GM21717 (cell line): ENCODE data around the gene COL20A1.
"Not testable (repeated sequence)": the region's sequence is repeated elsewhere in the genome, so short reads cannot be mapped to it uniquely, and the experiment has no call there.

ENCODE experiments used
- ATAC-seq: cut with Tn5 transposase; IDR thresholded peaks from one replicate; pipeline ENCODE4 v1.9.1; 2021; ENCODE audit warnings: mild to moderate bottlenecking, moderate library complexity; ENCODE audit not compliant: unreplicated experiment

The COL20A1 gene

DNA sequence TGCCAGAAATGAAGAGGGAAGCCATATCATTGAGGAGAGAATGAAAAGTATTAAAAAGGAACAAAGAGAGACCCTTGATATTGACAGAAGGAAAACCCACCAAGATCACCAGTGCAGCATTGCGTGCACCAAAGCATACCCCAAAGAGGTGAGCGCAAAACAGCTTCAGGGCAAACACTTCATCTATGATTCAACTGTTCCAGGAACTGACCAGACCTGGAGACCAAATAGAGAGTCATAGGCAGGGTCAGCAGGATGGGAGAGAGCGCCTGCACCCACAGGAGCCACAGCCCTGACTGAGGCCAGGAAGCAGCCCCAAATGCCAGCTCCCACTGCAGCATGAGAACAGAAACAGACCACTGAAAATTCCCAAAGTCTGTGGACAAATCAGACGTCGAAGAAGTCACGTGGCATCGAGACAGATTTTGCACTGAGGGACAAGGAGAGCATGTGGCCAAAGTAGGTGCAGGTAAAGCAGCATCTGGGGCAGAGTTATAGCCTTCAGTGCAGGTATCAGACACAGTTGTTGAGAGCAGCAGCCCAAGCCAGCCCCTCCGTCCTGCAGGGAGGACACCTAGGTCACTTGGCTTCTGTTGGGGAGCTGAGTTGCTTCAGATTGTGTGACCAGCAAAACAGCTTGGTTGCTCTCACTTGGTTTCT, 38.9 kb downstream of the COL20A1 start:
- ATAC-seq = no peak

GRCh38 chr20:63332488-63333240, 39.7 kb downstream of the COL20A1 start:
- no peak for ATAC-seq

DNA sequence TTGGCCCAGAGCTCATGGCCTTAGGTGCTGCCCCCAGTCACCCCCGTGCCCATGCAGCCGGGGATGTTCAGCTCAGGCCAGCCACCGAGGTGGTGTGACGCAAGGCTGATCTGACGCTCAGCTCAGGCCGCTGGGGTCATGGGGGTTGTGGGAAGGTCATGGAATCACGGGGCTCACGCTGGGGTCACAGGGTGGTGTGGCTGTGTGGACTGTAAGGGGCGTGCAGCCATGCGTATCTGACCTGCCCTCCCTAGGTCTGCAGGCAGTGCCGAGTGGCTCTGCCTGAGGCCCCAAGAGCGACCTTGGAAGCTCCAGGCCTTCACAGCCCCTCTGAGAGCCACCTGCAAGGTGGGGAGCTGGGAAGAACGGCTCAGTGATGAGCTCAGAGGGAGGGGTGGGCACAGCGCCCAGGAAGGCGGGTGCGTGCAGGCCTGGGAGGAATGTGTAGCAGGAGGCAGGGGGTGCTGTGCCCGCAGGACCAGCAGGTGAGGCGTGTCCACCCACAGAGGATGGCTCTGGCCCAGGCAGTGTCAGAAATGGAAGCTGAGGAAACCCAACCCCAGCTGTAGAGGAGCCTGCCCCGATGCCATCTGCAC, 40.4 kb downstream of the COL20A1 start:
- ATAC-seq = no peak

DNA sequence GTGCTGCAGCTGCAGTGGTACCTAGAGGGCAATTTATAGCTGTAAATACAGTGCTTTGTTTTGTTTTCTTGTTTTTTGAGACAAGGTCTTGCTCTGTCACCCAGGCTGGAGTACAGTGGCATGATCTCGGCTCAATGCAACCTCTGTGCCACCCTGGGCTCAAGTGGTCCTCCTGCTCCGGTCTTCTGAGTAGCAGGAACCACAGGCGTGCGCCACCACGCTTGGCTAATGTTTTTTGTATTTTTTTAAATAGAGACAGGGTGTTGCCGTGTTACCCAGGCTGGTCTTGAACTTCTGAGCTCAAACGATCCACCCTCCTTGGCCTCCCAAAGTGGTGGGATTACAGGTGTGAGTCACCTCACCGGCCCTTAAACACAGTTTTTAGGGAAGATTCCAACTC, 41.4 kb downstream of the COL20A1 start:
- no peak for ATAC-seq

- not testable (repeated sequence) for ATAC-seq
These were observed 42.1 kb downstream of the COL20A1 start for GRCh38 chr20:63335060-63335459.

GRCh38 chr20:63335711-63336110, 42.7 kb downstream of the COL20A1 start:
- no peak for ATAC-seq

- no peak for ATAC-seq
These were observed 43.3 kb downstream of the COL20A1 start for GRCh38 chr20:63336232-63336752.

DNA sequence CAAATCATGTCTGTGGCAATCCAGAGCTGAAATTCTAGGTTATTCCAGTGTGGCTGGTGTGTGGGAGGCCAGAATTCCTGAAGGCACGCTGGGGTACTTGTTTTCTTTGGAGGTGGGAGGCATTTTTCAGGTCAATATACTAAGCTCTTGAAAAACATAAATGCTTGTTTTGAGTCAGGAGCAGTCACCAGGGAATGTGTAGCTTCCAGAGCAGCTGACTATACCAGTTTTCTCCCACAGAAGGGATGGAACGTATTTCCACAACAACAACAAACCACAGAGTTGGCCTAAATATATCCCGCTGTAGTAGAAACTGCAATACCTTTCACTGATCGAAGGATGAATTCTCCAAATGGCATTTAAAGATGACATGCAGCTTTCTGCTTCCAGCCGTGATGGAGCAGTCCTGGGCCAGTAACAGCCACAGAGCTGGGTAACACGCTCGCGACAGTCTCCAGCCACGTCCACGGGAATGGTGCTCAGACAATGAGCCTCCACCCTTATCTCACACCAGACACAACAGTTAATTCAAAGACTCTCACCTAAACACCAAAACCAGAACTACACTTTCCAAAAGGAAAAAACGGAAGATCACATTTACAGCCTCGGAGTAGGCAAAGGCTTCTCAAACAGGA, 44.9 kb downstream of the COL20A1 start:
- ATAC-seq = no peak

GRCh38 chr20:63339154-63340094, 46.4 kb downstream of the COL20A1 start:
- ATAC-seq = not testable (repeated sequence)

- not testable (repeated sequence) for ATAC-seq
These were observed 47.2 kb downstream of the COL20A1 start for GRCh38 chr20:63340158-63340688.

DNA sequence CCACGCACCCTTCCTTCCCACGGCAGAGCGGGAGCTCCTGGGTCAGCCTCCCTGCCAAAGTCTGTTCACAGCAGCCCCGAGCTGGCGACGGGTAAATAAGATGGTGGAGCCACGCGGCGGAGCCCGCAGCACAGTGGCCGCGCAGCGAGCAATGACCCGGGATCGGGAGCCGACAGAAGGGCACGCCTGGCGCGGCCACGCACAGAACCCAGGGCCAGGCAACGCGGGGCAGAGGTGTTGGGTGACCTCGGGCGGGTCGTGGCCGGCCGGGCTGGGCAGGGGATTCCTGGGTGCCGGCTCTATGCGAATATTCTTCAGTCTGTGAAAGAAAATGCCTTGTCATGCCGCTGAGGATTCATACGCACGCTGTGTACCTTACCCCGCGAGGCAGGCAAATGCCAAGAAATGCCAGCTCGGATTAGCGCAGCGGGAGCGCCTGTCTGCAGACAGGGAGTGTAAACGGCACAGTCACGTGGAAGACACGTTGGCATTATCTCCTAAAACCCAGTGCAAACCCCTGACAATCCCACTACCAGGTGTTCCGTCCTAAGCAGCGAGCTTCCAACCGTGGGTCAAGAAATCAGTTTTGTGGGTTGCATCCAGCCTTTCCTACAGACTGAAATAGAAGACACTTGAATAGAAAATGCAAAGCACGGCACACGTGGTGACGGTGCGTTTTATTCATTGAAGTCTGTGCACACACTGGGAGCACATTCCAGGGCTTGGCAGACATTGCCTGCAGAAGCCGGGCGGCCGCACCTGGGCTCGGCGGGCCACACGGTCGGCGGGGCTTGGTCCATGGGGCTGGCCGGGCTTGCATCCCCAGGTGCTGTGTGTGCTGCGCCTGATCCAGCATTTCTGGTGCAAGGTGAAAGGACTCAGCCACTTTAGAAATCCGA, 49.8 kb downstream of the COL20A1 start:
- ATAC-seq = no peak

DNA sequence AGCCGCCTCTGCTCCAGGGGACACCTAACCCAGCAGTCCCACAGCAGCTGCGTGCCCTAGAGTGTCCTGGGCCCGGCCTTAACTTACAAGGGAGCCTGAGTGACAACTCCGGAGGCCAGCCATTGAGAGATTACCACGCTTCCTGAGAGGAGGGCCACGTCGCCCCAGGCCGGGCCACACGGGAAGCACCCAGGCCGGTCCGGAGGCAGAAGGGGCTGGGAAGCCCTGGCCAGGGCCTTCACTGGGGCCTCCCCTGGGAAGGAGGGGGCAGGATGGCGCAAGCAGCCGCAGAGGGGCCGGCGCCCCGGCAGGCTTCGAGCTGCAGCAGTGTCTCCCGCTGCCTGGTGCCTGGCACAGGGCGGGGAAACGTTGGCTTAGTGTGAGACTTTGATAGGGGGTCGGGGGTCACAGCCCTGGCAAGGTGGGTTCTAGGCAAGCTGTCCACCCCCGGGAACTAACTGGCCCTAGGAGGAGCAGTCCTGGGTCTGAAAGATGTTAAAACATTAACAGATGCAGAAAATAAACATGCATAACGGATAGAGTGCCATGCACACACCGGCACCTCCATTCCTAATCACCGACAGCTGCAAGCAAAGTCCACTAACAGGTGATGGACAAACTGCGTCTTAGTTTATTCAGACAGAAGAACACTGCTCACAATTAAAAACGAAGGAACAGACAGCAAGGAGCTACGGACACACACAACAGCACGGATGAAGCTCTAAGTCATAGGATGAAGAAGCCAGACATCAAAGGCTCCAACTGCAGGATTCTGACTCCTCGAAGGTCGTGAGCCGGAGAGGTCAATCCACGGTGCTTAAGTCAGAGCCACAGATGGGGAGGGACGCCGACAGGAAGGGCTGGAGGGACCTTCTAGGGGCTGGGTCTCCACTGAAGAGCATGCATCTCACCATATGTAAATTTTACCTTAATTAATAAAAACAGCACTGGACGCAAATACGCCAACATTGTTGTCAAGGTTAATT, 50.8 kb downstream of the COL20A1 start:
- ATAC-seq = no peak

GRCh38 chr20:63344616-63345327, 51.8 kb downstream of the COL20A1 start:
- no peak for ATAC-seq

DNA sequence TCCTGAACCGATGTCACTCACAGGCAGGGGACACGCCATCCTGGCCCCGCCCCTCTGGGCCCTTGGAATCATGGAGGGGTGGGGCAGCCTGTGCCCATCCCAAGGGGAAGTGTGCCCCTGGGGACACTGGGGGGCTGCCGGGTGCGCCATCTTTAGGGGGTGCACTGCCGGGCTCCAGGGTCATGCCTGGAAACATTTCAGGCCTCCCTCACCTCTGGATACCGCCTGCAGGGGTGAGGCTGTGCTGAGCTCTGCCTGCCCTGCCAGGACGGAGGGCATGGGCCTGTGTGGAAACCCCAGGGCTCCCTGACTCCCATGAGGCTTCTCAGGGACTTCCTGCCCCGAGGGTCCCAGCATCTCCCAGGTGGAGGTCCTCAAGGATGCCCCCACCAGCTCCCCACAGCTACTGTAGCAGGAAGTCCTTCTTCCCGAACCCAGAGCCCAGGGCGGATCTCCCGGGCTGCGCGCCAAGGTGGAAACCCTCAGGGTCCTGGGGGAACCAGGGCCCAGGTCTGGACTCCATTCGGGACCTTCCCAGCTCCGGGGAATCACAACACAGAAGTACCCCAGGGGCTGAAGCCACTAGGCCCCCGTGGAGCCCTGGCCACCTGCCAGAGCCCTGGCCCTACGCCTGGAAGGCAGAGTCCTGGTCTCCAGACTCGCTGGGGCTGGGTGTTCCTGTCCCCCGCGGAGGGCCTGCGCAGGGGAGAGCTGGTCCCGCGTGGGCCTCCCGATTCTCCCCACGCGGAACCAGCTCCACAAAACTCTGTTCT, 52.5 kb downstream of the COL20A1 start:
- no peak for ATAC-seq

DNA sequence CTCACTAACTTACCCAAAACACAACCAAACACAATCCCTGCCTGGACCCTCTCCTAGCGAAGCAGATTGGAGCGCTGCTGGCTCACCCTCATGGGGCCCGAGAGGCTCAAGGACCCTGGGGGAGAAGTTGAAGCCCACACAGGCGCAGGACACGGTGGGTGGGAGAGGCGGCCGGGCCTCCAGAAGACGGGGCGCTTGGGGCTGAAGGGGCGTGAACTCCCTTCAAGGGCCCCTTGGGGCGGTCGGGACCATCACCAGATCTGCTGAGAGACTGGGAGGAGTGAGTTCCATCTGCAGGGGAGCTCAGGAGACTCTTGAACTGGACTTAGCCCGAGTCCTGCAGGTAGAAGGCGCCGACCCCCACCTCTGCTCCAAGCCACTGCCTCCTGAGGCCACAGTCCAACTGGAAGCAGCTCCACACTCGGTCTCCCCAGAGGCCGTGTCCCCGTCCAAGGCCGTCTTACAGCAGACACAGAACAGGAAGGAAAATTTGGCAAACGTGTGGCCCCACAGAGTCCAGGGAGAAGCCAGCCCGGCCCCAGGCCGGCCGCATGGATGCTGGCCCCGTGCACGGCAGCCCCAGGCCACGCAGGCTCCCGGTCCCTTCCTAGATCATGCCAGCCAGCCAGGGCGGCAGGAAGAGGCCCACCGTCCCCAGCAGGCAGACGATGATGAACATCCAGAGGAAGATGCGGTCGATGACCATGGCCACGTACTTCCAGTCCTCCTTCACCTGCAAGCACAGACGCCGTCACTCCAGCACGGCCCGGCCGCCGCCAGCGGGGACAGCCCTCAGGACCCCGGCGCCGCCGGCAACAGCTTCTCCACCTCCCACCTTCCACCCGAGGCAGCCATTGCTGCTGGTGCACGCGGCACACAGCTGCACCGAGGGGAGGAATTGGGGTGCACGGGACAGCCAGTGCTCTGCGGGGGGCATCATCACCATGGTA, 53.4 kb downstream of the COL20A1 start:
- no peak for ATAC-seq
